Prostate gland (tissue), 2 donors: Measurements from ENCODE around the gene HIC2.

Experiments used
- POLR2A ChIP-seq: fragments of 450-650 bp; IDR thresholded peaks from one replicate; pipeline ENCODE4 v1.6.1; 2016; ENCODE audit warnings: antibody characterized with exemption, mild to moderate bottlenecking
- POLR2AphosphoS5 ChIP-seq: sonication (generic); formaldehyde crosslinking; IDR thresholded peaks from one replicate; pipeline ENCODE4 v1.6.1; 2017; ENCODE audit warnings: antibody characterized with exemption
- TF ChIP-seq, protein P1 (sequence below), 4 experiments: fragments of 200-600 bp in 2 of 4; fragments of 450-650 bp in 2 of 4; sonication (generic) in 2 of 4; IDR thresholded peaks; 1 replicate in 3 of 4; 2 replicates in 1 of 4; pipeline ENCODE4 v1.5.1; 2016 to 2019; ENCODE audit warnings: antibody characterized with exemption in 4 of 4, mild to moderate bottlenecking in 2 of 4, moderate library complexity in 2 of 4

DNA sequence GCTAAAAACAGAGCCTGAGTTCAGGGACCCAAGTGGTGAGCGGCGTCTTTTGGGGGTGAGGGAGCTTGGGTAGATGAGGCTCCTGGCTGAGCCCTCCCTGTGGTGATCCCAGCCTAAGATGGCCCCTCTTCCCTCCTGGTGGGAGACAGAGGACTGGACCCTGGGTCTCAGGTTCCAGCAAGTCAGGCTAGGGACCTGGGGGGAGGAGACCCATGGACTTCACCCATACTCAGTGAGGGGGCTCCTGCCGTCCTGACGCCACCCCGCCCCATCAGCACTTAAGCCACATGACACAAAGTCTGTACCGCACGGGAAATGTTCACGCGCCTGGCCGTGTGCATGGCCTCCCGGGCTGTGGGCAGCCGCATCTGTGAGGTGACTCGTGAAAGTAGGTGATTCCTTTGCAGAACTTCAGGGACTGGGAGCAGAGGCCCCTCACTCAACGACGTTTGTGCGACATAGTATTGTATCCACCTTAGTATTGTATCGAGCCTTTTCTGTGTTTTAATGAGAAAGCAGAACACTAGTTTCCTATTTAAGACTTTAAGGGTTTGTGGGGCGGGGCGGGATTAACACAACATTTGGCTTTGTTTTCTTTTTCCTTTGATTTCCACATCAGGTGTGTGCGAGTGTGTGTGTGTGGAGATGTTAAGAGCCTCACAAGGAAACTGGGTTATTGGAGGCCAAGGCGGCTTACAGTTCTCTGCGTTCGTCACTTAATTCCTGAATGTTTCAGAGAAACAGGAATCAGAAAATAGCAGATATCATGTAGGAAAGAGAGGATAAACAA lies 31.7 kb downstream of the HIC2 start:
- no peak for TF ChIP-seq POLR2A
- no peak for TF ChIP-seq POLR2AphosphoS5
- TF ChIP-seq, protein P1, sequence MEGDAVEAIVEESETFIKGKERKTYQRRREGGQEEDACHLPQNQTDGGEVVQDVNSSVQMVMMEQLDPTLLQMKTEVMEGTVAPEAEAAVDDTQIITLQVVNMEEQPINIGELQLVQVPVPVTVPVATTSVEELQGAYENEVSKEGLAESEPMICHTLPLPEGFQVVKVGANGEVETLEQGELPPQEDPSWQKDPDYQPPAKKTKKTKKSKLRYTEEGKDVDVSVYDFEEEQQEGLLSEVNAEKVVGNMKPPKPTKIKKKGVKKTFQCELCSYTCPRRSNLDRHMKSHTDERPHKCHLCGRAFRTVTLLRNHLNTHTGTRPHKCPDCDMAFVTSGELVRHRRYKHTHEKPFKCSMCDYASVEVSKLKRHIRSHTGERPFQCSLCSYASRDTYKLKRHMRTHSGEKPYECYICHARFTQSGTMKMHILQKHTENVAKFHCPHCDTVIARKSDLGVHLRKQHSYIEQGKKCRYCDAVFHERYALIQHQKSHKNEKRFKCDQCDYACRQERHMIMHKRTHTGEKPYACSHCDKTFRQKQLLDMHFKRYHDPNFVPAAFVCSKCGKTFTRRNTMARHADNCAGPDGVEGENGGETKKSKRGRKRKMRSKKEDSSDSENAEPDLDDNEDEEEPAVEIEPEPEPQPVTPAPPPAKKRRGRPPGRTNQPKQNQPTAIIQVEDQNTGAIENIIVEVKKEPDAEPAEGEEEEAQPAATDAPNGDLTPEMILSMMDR (IDR thresholded peaks at IDR 0.05): no peak
